HEK293 (cell line): ENCODE measurements around the gene UST.

Source experiments
- CTCF ChIA-PET: fragments of 350-600 bp; formaldehyde crosslinking; extraction: SDS; loops from one replicate; lab custom pipeline; 2021; ENCODE audit warnings: antibody characterized with exemption; lab: Yijun Ruan, JAX
- POLR2A ChIA-PET: fragments of 300-600 bp; formaldehyde crosslinking; extraction: SDS; loops from one replicate; lab custom pipeline; 2020; ENCODE audit warnings: antibody characterized with exemption, inconsistent platforms; lab: Yijun Ruan, JAX
- H3K27ac ChIP-seq: fragments of 200-500 bp; sonication (Bioruptor generic); 2 replicates; pipeline ENCODE4 v1.5.1; 2014; ENCODE audit warnings: low read depth, low read length, control low read depth, inconsistent platforms; ENCODE audit errors: extremely low read depth
- H3K36me3 ChIP-seq, 2 experiments: fragments of 200-500 bp in 1 of 2; sonication (Bioruptor generic) in 1 of 2; 1 replicate in 1 of 2; 2 replicates in 1 of 2; pipeline ENCODE4 v1.5.1; 2014 to 2017; ENCODE audit warnings: inconsistent platforms in 2 of 2, low read length in 2 of 2; ENCODE audit not compliant: control insufficient read depth in 2 of 2, insufficient read depth in 1 of 2
- H3K4me1 ChIP-seq: fragments of 200-500 bp; sonication (Bioruptor generic); 2 replicates; pipeline ENCODE4 v1.5.1; 2014; ENCODE audit warnings: mild to moderate bottlenecking, low read length, inconsistent platforms; ENCODE audit not compliant: control insufficient read depth, insufficient read depth
- H3K4me3 ChIP-seq: 2 replicates; pipeline ENCODE4 v1.5.1; 2011; ENCODE audit warnings: low read depth, mild to moderate bottlenecking, control low read depth, low read length, moderate library complexity
- H3K9me3 ChIP-seq: fragments of 200-500 bp; sonication (Bioruptor generic); 2 replicates; pipeline ENCODE4 v1.5.1; 2014; ENCODE audit warnings: low read depth, low read length, inconsistent platforms; ENCODE audit not compliant: control insufficient read depth, insufficient read depth
- ZBTB20 ChIP-seq: fragments of 450-650 bp; formaldehyde crosslinking; IDR thresholded peaks from 2 replicates; pipeline ENCODE4 v1.5.1; 2016; ENCODE audit warnings: missing biosample characterization, missing genetic modification characterization
- ZBTB21 ChIP-seq: fragments of 450-650 bp; formaldehyde crosslinking; IDR thresholded peaks from 2 replicates; pipeline ENCODE4 v1.5.1; 2017; ENCODE audit warnings: missing biosample characterization, missing genetic modification characterization
- ZNF174 ChIP-seq: fragments of 450-650 bp; formaldehyde crosslinking; IDR thresholded peaks from 2 replicates; pipeline ENCODE4 v1.5.0; 2017; ENCODE audit warnings: missing biosample characterization, mild to moderate bottlenecking, missing genetic modification characterization
- ZNF366 ChIP-seq: fragments of 450-650 bp; formaldehyde crosslinking; conservative IDR thresholded peaks from 2 replicates; pipeline ENCODE4 v1.5.1; 2016; ENCODE audit warnings: missing biosample characterization, missing genetic modification characterization
- ZNF37A ChIP-seq: fragments of 450-650 bp; IDR thresholded peaks from 2 replicates; pipeline ENCODE4 v1.5.1; 2018; ENCODE audit warnings: missing biosample characterization, missing genetic modification characterization
- ZNF48 ChIP-seq: fragments of 450-650 bp; formaldehyde crosslinking; IDR thresholded peaks from 2 replicates; pipeline ENCODE4 v1.5.1; 2016; ENCODE audit warnings: missing biosample characterization, missing genetic modification characterization
- ZNF548 ChIP-seq: fragments of 450-650 bp; formaldehyde crosslinking; IDR thresholded peaks from 2 replicates; pipeline ENCODE4 v1.5.1; 2016; ENCODE audit warnings: missing biosample characterization, missing genetic modification characterization
- ZNF571 ChIP-seq: fragments of 450-650 bp; formaldehyde crosslinking; IDR thresholded peaks from 2 replicates; pipeline ENCODE4 v1.5.0; 2017; ENCODE audit warnings: missing biosample characterization, missing genetic modification characterization
- ZNF610 ChIP-seq: fragments of 450-650 bp; formaldehyde crosslinking; IDR thresholded peaks from 2 replicates; pipeline ENCODE4 v1.5.1; 2016; ENCODE audit warnings: missing biosample characterization, missing genetic modification characterization, borderline replicate concordance
- ZNF621 ChIP-seq: fragments of 450-650 bp; formaldehyde crosslinking; IDR thresholded peaks from 2 replicates; pipeline ENCODE4 v1.5.1; 2017; ENCODE audit warnings: missing biosample characterization, missing genetic modification characterization
- ZNF626 ChIP-seq: fragments of 450-650 bp; sonication (Bioruptor Pico); formaldehyde crosslinking; IDR thresholded peaks from 2 replicates; pipeline ENCODE4 v1.5.1; 2018; ENCODE audit warnings: missing biosample characterization, missing genetic modification characterization, inconsistent platforms
- ZNF843 ChIP-seq: fragments of 450-650 bp; formaldehyde crosslinking; IDR thresholded peaks from 2 replicates; pipeline ENCODE4 v1.5.1; 2016; ENCODE audit warnings: missing biosample characterization, missing genetic modification characterization
- ZXDB ChIP-seq: fragments of 450-650 bp; formaldehyde crosslinking; IDR thresholded peaks from 2 replicates; pipeline ENCODE4 v1.5.1; 2016; ENCODE audit warnings: missing biosample characterization, missing genetic modification characterization
- TF ChIP-seq, protein P1 (sequence below): IDR thresholded peaks from 2 replicates; pipeline ENCODE4 v1.6.1; 2011; ENCODE audit warnings: mild to moderate bottlenecking, low read depth, low read length, borderline replicate concordance
- TF ChIP-seq, protein P2 (sequence below): fragments of 450-650 bp; formaldehyde crosslinking; IDR thresholded peaks from 2 replicates; pipeline ENCODE4 v1.5.1; 2016; ENCODE audit warnings: missing biosample characterization, missing genetic modification characterization
- TF ChIP-seq, protein P3 (sequence below): fragments of 450-650 bp; formaldehyde crosslinking; IDR thresholded peaks from 2 replicates; pipeline ENCODE4 v1.5.1; 2016; ENCODE audit warnings: missing biosample characterization, missing genetic modification characterization
- TF ChIP-seq, protein P4 (sequence below): fragments of 450-650 bp; formaldehyde crosslinking; IDR thresholded peaks from 2 replicates; pipeline ENCODE4 v1.5.1; 2016; ENCODE audit warnings: missing biosample characterization, missing genetic modification characterization

Gene UST

DNA sequence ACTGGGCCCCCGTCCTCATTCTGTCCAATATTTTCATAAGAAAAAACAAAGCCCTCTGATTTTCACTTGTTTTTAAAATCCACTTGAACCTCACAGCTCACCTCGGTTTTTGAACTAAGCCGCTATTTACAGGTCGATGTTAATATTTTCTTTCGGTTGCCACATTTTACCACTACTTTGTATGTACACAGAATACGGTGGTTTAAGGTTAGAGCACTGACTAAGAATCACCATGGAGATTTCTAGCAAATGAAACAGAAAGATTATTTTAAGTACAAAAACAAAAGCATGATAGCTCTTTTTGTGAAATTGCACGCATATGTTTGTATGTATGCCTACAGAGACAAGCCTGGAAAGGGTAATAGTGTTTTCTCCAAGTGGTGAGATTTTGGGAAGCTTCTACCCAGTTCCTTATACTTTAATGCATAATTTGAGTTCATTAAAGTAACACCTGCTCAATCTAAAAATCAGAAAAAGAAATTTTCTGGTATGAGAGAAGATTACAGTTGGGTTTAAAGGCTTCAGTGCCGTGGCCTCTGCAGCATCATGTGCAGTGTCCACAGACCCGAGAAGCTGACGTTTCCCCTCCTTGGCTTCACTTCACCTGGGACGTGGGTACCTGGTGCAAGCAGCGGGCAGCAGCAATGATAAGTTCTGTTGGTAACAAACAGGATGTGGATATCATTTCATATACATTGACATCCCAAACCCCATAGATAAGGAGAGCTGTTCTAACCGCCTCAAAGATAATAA lies 144.0 kb downstream of the UST start:
- ChIA-PET CTCF (interaction anchor here (2.1 kb wide), 1 partner anchor 11 kb away, joined by 4 read pairs; no protein-coding TSS in a partner anchor), POLR2A (no interaction called here)
- H3K27ac ChIP-seq, result no peak overlapping the region
- H3K4me3 ChIP-seq, result no peak overlapping the region
- H3K9me3 ChIP-seq, result no peaks in the 10 kb centered on the region
- TF ChIP-seq ZNF843 (tag by site-specific recombination) (no peak), ZNF621 (tag by site-specific recombination) (no peak), ZBTB21 (tag by site-specific recombination) (no peak), ZXDB (no peak), ZNF37A (tag by site-specific recombination) (no peak), ZNF626 (tag by site-specific recombination) (no peak), ZNF48 (no peak), ZNF174 (tag by site-specific recombination) (no peak)
- TF ChIP-seq, protein P1, sequence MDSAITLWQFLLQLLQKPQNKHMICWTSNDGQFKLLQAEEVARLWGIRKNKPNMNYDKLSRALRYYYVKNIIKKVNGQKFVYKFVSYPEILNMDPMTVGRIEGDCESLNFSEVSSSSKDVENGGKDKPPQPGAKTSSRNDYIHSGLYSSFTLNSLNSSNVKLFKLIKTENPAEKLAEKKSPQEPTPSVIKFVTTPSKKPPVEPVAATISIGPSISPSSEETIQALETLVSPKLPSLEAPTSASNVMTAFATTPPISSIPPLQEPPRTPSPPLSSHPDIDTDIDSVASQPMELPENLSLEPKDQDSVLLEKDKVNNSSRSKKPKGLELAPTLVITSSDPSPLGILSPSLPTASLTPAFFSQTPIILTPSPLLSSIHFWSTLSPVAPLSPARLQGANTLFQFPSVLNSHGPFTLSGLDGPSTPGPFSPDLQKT, result no peak
- peaks cover 4% of the 10 kb centered on the region; the same call in 1 of the 2 replicates for H3K4me1 ChIP-seq
- no peaks in the 10 kb centered on the region for H3K36me3 ChIP-seq

DNA sequence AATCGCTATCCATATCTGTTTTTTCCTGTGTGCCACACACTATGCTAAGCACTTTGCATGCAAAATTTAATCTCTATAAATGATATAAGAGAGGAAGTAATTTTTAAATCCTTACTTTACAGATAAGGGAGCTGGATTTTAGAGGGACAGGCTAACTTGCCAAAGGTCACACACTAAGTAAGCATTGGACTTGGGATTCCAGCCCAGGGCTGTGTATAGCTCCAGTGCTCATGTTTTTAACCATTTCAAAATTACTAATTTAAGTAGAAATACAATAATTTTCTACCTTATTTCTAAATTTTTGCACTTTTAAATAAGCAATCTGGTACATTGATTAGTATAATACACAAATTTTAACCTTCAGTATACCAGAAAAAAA lies 144.6 kb downstream of the UST start:
- TF ChIP-seq ZBTB20 (tag by site-specific recombination) (0 out of 2 replicates have a peak, but pooled peaks have one; percentile 15), ZNF548 (tag by site-specific recombination) (no peak), ZNF366 (no peak), ZNF571 (tag by site-specific recombination) (no peak), ZNF610 (no peak)
- TF ChIP-seq, protein P2, sequence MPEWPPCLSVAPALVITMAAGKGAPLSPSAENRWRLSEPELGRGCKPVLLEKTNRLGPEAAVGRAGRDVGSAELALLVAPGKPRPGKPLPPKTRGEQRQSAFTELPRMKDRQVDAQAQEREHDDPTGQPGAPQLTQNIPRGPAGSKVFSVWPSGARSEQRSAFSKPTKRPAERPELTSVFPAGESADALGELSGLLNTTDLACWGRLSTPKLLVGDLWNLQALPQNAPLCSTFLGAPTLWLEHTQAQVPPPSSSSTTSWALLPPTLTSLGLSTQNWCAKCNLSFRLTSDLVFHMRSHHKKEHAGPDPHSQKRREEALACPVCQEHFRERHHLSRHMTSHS (tag by site-specific recombination), result no peak
- TF ChIP-seq, protein P3, sequence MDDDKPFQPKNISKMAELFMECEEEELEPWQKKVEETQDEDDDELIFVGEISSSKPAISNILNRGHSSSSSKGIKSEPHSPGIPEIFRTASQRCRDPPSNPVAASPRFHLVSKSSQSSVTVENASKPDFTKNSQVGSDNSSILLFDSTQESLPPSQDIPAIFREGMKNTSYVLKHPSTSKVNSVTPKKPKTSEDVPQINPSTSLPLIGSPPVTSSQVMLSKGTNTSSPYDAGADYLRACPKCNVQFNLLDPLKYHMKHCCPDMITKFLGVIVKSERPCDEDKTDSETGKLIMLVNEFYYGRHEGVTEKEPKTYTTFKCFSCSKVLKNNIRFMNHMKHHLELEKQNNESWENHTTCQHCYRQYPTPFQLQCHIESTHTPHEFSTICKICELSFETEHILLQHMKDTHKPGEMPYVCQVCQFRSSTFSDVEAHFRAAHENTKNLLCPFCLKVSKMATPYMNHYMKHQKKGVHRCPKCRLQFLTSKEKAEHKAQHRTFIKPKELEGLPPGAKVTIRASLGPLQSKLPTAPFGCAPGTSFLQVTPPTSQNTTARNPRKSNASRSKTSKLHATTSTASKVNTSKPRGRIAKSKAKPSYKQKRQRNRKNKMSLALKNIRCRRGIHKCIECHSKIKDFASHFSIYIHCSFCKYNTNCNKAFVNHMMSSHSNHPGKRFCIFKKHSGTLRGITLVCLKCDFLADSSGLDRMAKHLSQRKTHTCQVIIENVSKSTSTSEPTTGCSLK (tag by site-specific recombination), result no peak
- TF ChIP-seq, protein P4, sequence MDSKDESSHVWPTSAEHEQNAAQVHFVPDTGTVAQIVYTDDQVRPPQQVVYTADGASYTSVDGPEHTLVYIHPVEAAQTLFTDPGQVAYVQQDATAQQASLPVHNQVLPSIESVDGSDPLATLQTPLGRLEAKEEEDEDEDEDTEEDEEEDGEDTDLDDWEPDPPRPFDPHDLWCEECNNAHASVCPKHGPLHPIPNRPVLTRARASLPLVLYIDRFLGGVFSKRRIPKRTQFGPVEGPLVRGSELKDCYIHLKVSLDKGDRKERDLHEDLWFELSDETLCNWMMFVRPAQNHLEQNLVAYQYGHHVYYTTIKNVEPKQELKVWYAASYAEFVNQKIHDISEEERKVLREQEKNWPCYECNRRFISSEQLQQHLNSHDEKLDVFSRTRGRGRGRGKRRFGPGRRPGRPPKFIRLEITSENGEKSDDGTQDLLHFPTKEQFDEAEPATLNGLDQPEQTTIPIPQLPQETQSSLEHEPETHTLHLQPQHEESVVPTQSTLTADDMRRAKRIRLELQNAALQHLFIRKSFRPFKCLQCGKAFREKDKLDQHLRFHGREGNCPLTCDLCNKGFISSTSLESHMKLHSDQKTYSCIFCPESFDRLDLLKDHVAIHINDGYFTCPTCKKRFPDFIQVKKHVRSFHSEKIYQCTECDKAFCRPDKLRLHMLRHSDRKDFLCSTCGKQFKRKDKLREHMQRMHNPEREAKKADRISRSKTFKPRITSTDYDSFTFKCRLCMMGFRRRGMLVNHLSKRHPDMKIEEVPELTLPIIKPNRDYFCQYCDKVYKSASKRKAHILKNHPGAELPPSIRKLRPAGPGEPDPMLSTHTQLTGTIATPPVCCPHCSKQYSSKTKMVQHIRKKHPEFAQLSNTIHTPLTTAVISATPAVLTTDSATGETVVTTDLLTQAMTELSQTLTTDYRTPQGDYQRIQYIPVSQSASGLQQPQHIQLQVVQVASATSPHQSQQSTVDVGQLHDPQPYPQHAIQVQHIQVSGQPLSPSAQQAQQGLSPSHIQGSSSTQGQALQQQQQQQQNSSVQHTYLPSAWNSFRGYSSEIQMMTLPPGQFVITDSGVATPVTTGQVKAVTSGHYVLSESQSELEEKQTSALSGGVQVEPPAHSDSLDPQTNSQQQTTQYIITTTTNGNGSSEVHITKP, result no peak
- no peaks in the 10 kb centered on the region; the same call in 1 of the 2 replicates for H3K4me1 ChIP-seq
- POLR2A ChIA-PET, result no interaction called here
- H3K4me3 ChIP-seq, result no peak overlapping the region
- H3K36me3 ChIP-seq, result no peaks in the 10 kb centered on the region
- no peaks in the 10 kb centered on the region for H3K9me3 ChIP-seq
- no peak overlapping the region for H3K27ac ChIP-seq
- CTCF ChIA-PET, result interaction anchor here (2.1 kb wide), 1 partner anchor 11 kb away, joined by 4 read pairs; no protein-coding TSS in a partner anchor
